GM18951 (cell line): ENCODE measurements around the gene WNT9A.

ENCODE experiments used
- POLR2A ChIP-seq: IDR thresholded peaks from 4 replicates; pipeline ENCODE4 v1.6.1; 2011; ENCODE audit warnings: mild to moderate bottlenecking; ENCODE audit not compliant: insufficient read length, insufficient read depth; ENCODE audit errors: extremely low read depth
- in situ Hi-C: fragments of 300-500 bp; cut with MboI; formaldehyde crosslinking; loops from one replicate; pipeline ENCODE4 v1.12.0; 2022; ENCODE audit warnings: low sequenced_read_pairs, mixed read lengths, inconsistent platforms; ENCODE audit not compliant: unreplicated experiment

The WNT9A gene

GRCh38 chr1:227901906-227902640 is 45.7 kb downstream of the WNT9A start:
- in situ Hi-C loops, result no loop called here
- no peak for TF ChIP-seq POLR2A

- in situ Hi-C loops, result no loop called here
- no peak for TF ChIP-seq POLR2A
Measured at GRCh38 chr1:227901239-227901905, 46.4 kb downstream of the WNT9A start.

- TF ChIP-seq POLR2A, result no peak
- in situ Hi-C loops, result no loop called here
Measured at GRCh38 chr1:227900571-227901051, 47.1 kb downstream of the WNT9A start.

GRCh38 chr1:227899820-227900449 is 47.8 kb downstream of the WNT9A start:
- no peak for TF ChIP-seq POLR2A
- in situ Hi-C loops, result no loop called here

GRCh38 chr1:227899141-227899819 is 48.5 kb downstream of the WNT9A start:
- no peak for TF ChIP-seq POLR2A
- in situ Hi-C loops, result no loop called here

GRCh38 chr1:227898502-227899140 is 49.1 kb downstream of the WNT9A start:
- TF ChIP-seq POLR2A, result no peak
- in situ Hi-C loops, result no loop called here

- TF ChIP-seq POLR2A, result no peak
- in situ Hi-C loops, result no loop called here
Measured at GRCh38 chr1:227897704-227898438, 49.9 kb downstream of the WNT9A start.

- in situ Hi-C loops, result no loop called here
Measured at GRCh38 chr1:227896710-227897655, 50.7 kb downstream of the WNT9A start.

GRCh38 chr1:227895828-227896685 is 51.7 kb downstream of the WNT9A start:
- in situ Hi-C loops, result no loop called here
- no peak for TF ChIP-seq POLR2A

More at GRCh38 chr1:227896710-227897655, 50.7 kb downstream of the WNT9A start:
- no peak for TF ChIP-seq POLR2A

- in situ Hi-C loops, result no loop called here
- no peak for TF ChIP-seq POLR2A
Measured at GRCh38 chr1:227894831-227895451, 52.8 kb downstream of the WNT9A start.
